Caco-2 (cell line): ENCODE measurements around the gene CYP2W1. TPM values are rescaled to one million over a fixed set of nuclear protein-coding genes. Genes with fewer than 3 reads are reported as not detected.
A peak's percentile ranks its signal among the peaks of the same experiment; 100 is the strongest.
"Not testable (repeated sequence)": the region's sequence is repeated elsewhere in the genome, so short reads cannot be mapped to it uniquely, and the experiment has no call there.

ENCODE experiments used
- BruUV-seq: library from RNA; stranded (reverse); fragments of 400-500 nt; replicated peaks from 2 replicates; lab custom pipeline; 2021; lab: Mats Ljungman, UMichigan
- CTCF ChIA-PET: fragments of 300-600 bp; sonication (Branson Sonifier 250); formaldehyde crosslinking; loops from one replicate; lab custom pipeline; 2022; ENCODE audit warnings: antibody characterized with exemption; lab: Charles Lee
- POLR2A ChIA-PET: fragments of 300-600 bp; sonication (Branson Sonifier 250); formaldehyde crosslinking; loops from one replicate; lab custom pipeline; 2022; ENCODE audit warnings: antibody characterized with exemption; lab: Charles Lee
- DNase-seq, 2 experiments: peaks; one replicate each; pipeline versions ENCODE4 v3.0.0 to v3.0.0-alpha.2; 2020 to 2022
- H3K27me3 ChIP-seq: replicated peaks from 2 replicates; pipeline ENCODE4 v1.6.0; 2011; ENCODE audit warnings: low read length; ENCODE audit not compliant: control insufficient read depth, insufficient read depth
- H3K36me3 ChIP-seq: 2 replicates; pipeline ENCODE4 v1.5.1; 2011; ENCODE audit warnings: low read length; ENCODE audit not compliant: control insufficient read depth, insufficient read depth
- H3K4me1 ChIP-seq: fragments of 250-450 bp; sonication (Bioruptor Pico); 2 replicates; pipeline ENCODE4 v1.5.1; 2020; ENCODE audit warnings: mild to moderate bottlenecking
- H3K4me3 ChIP-seq: 2 replicates; pipeline ENCODE4 v1.5.1; 2011; ENCODE audit warnings: low read depth, mild to moderate bottlenecking, control low read depth, low read length
- H3K9me3 ChIP-seq: fragments of 250-450 bp; sonication (Bioruptor Pico); 2 replicates; pipeline ENCODE4 v1.5.1; 2020; ENCODE audit warnings: mild to moderate bottlenecking, moderate library complexity
- H3K27ac Mint-ChIP-seq: one replicate; pipeline ENCODE4 v1.8.0; 2022; ENCODE audit warnings: mixed read lengths; ENCODE audit not compliant: unreplicated experiment
- H3K27me3 Mint-ChIP-seq: one replicate; pipeline ENCODE4 v1.8.0; 2022; ENCODE audit warnings: mixed read lengths; ENCODE audit not compliant: insufficient read depth, unreplicated experiment
- H3K36me3 Mint-ChIP-seq: one replicate; pipeline ENCODE4 v1.8.0; 2022; ENCODE audit warnings: mild to moderate bottlenecking, mixed read lengths; ENCODE audit not compliant: insufficient read depth, unreplicated experiment
- H3K4me1 Mint-ChIP-seq: one replicate; pipeline ENCODE4 v1.8.0; 2022; ENCODE audit warnings: low read depth, mixed read lengths; ENCODE audit not compliant: unreplicated experiment
- H3K4me3 Mint-ChIP-seq: one replicate; pipeline ENCODE4 v1.8.0; 2022; ENCODE audit warnings: mild to moderate bottlenecking, moderate library complexity, mixed read lengths; ENCODE audit not compliant: unreplicated experiment
- H3K9me3 Mint-ChIP-seq: one replicate; pipeline ENCODE4 v1.8.0; 2022; ENCODE audit warnings: mixed read lengths; ENCODE audit not compliant: unreplicated experiment
- CTCF ChIP-seq, 2 experiments: fragments of 200-600 bp in 1 of 2; IDR thresholded peaks; 1 replicate in 1 of 2; 2 replicates in 1 of 2; pipeline versions ENCODE4 v1.5.1 to v1.8.0; 2011 to 2022; ENCODE audit warnings: antibody characterized with exemption in 1 of 2, control low read depth in 1 of 2, inconsistent platforms in 1 of 2, low read depth in 1 of 2, low read length in 1 of 2, mild to moderate bottlenecking in 1 of 2, moderate library complexity in 1 of 2; ENCODE audit not compliant: insufficient read depth in 1 of 2, severe bottlenecking in 1 of 2, unreplicated experiment in 1 of 2
- intact Hi-C: fragments of 100-400 bp; cut with micrococcal nuclease; formaldehyde crosslinking; loops from one replicate; pipeline ENCODE4 v1.10.0; 2022; ENCODE audit not compliant: unreplicated experiment
- microRNA-seq: library from miRNA; unstranded; fragments of <30 nt; microRNA quantifications from one replicate; pipeline ENCODE4 v1.2.0, GENCODE V29; 2022
- total RNA-seq: library from RNA; stranded (reverse); gene quantifications from 2 replicates; pipeline ENCODE4 v1.2.3, GENCODE V29; 2022

Gene CYP2W1
- total RNA-seq, 1 experiment from 2014 or later: 24.0 TPM

GRCh38 chr7:1033546-1034145 lies 50.7 kb downstream of the CYP2W1 start:
- BruUV-seq: no TSS peak
- H3K4me3 Mint-ChIP-seq: no peak overlapping the region
- peaks cover 11% of the 10 kb centered on the region for H3K4me1 ChIP-seq
- H3K9me3 ChIP-seq: no peaks in the 10 kb centered on the region
- H3K27me3 ChIP-seq: no peaks in the 10 kb centered on the region
- H3K4me1 Mint-ChIP-seq: no peaks in the 10 kb centered on the region
- no peak overlapping the region for H3K4me3 ChIP-seq
- peaks cover 6% of the 10 kb centered on the region for H3K36me3 Mint-ChIP-seq
- no peak for DNase-seq
- TF ChIP-seq CTCF (IDR thresholded peaks at IDR 0.05; ENCODE audit: insufficient read depth in 1 of 2, low read depth in 1 of 2, low read length in 1 of 2, severe bottlenecking in 1 of 2, unreplicated experiment in 1 of 2): no peak
- CTCF ChIA-PET: no interaction called here
- intact Hi-C loops: no loop called here
- H3K27me3 Mint-ChIP-seq: no peaks in the 10 kb centered on the region
- POLR2A ChIA-PET: no interaction called here
- no peaks in the 10 kb centered on the region for H3K9me3 Mint-ChIP-seq
- no peak overlapping the region for H3K27ac Mint-ChIP-seq
- H3K36me3 ChIP-seq: no peaks in the 10 kb centered on the region

GRCh38 chr7:1034769-1035168 lies 51.8 kb downstream of the CYP2W1 start:
- DNase-seq, H3K27me3 Mint-ChIP-seq, H3K27ac Mint-ChIP-seq, H3K9me3 ChIP-seq, BruUV-seq, H3K4me1 Mint-ChIP-seq, H3K4me1 ChIP-seq, H3K27me3 ChIP-seq, H3K36me3 Mint-ChIP-seq, POLR2A ChIA-PET, H3K9me3 Mint-ChIP-seq, H3K36me3 ChIP-seq, H3K4me3 ChIP-seq, CTCF ChIA-PET, intact Hi-C loops, H3K4me3 Mint-ChIP-seq: not testable (repeated sequence)

- H3K4me3 ChIP-seq, intact Hi-C loops, H3K4me3 Mint-ChIP-seq, H3K27me3 Mint-ChIP-seq, H3K9me3 Mint-ChIP-seq, H3K27ac Mint-ChIP-seq, H3K9me3 ChIP-seq, H3K36me3 Mint-ChIP-seq, H3K4me1 ChIP-seq, POLR2A ChIA-PET, H3K4me1 Mint-ChIP-seq, H3K27me3 ChIP-seq, BruUV-seq, DNase-seq, CTCF ChIA-PET, H3K36me3 ChIP-seq: not testable (repeated sequence)
Measured at GRCh38 chr7:1036164-1036928, 53.4 kb downstream of the CYP2W1 start.

Small RNA genes lying within 50 kb of the gene (microRNA-seq; reads per million reads assigned to microRNA genes)
- 964 reads per million, percentile 87 among the genes with 10 or more reads in this experiment for gene MIR339

Other genes starting within 250 kb of the CYP2W1 start
- 141 and 146 TPM in 2 replicates for gene SUN1, start 150.7 kb upstream of the CYP2W1 start, total RNA-seq
- 124 and 130 TPM in 2 replicates for gene GET4, start 106.6 kb upstream of the CYP2W1 start, total RNA-seq
- gene ADAP1, start 28.5 kb upstream of the CYP2W1 start, total RNA-seq: 65.6 and 77.6 TPM in 2 replicates
- 24.8 and 25.6 TPM in 2 replicates for gene COX19, start 7.6 kb upstream of the CYP2W1 start, total RNA-seq
- gene GPR146, start 61.4 kb downstream of the CYP2W1 start, total RNA-seq: 1.8 and 3.0 TPM in 2 replicates
- gene GPER1, start 104.9 kb downstream of the CYP2W1 start, total RNA-seq: 0.25 TPM in 1 of 2 replicates, not detected in the other
- 32.1 and 33.6 TPM in 2 replicates for gene ZFAND2A, start 177.0 kb downstream of the CYP2W1 start, total RNA-seq
- not detected in 2 replicates for gene UNCX, start 249.7 kb downstream of the CYP2W1 start, total RNA-seq